Glomerular visceral epithelial cell (primary cell): ENCODE results near the gene LMX1A.

Source experiments
- DNase-seq: peaks from one replicate; pipeline ENCODE4 v3.0.0-alpha.2; 2016; ENCODE audit errors: extremely low spot score

Gene LMX1A

DNA sequence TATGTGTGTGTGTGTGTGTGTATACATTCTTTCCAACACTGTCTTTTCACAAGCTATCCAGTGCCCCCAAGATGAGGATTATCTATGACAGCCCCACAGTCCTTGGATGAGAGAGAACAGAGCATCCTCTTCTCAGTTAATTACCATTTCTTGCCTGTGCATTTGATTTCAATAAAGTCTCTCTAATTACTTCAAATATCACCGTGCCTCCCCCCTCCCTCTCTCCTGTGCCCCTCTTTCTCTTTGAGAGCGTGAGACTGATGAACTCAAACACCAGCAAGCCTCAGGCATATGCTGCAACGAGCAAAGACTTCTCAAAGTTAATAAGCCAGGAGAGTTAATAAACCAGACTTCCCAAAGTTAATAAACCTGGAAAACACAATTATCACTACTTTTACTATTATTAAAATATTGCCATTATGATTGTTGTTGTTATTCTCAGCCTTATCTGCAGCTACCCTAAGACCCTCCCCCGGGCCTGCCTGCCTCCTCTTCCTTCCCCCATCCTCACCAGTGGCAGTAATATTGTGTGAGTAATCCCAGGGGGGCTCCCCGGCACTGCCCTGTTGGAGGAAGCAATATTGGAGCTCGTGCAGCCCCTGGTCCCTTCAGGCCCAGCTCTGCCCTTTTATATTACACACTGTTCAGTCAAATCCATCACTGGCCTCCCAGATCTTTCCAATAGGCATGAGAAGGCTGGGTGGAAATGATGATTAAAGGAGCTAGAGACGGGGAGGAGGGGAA is 30.9 kb downstream of the LMX1A start:
- no peak for DNase-seq

DNA sequence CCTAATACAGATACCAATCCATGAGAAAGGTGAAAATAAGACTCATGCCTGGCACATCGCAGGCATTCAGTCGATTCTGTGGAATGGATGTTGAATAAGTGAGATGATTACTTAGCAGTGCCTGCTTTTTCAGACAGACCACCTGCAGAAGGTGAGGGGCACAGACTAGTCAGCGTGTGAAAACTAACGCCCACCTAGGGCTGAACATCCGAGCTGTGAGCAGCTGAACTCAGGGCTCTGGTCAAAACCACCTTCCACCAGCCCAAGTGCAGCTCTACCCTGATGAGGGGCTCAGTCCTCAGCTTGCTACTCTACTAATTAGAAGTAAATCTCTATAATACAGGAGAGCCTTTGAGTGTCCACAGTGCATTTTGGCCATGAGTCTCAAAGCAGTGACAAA is 32.5 kb downstream of the LMX1A start:
- no peak for DNase-seq

DNA sequence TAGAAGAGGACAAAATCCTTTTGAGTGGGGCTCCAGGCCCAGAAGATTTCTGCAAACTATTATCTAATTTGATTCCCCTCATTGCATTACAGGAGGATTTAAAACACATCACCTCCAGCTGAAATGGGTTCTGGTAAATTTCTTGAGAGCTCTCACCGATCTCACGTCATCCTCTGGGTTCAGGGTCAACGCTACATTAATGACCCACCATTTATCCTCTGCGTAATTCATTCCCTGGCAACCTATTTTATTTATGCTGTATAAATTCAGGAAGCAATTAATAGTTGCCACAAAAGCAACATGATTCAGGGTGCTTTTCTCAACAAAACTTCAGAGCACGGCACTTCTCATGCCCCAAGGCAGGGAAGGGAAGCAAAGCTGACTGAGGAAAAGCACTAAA is 38.9 kb downstream of the LMX1A start:
- no peak for DNase-seq

DNA sequence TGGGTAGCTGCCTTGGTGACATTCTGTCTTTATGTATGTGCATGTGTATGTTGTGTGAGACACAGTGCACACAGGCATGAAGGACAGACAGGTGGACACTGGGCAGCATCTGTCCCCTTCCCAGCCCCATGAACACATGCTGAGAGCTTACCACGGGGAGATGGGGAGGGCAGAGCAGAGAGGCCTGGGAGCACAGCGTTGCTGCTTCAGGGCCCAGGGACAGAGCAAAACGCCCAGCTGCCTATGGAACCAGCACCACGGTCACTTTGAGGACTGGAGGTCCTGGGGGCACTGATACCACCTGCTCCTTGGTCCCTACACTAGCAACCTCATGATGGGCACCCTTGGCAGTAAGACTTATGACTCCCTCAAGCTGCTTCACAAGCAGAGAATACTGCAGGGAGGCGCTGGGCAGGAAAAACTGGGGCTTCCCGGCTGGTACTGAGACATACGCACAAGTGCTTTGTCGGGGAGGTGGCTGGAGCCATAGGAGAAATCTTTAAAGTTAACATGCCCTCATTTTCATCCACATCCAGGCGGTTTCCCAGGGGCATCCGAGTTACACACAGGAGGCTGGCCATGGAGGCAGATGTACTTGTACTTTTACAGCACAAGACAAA is 40.3 kb downstream of the LMX1A start:
- DNase-seq = no peak

DNA sequence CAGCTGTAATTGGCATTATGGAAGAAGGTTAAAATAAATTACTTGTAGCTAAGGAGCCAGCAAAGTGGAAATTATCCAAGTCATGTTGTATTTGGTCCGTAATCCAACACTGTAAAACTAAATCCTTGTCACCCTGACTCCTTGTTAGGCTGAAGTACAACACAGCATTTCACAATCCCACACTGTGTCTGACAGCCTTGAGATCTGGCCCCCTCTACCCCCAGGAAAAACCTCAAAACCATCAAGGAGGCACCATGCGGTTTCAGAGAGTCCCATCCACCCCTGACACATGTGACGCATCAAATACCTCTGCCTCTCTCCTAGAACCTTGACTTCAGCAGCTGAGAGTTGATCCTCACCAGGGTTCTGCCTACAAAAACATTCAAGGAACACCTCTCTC is 41.0 kb downstream of the LMX1A start:
- no peak for DNase-seq

DNA sequence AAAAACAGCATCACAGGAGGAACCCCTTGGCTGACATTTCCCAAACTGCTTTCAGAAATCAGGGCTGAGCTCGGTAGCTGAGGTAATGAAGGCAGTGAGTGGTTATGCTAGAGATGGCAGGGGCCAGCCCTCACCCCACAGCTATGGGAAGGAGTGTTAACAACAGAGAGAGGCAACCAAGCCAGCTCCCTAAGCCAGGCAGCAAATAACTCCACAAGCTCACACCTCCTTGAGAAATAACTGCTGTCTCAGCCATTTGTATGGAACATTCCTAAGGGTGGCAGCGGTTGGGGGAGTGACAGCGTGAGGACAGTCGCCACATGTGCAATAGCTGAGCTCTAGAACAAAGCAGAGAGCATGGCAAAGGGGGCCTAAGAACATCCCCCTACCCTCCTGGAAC is 42.6 kb downstream of the LMX1A start:
- no peak for DNase-seq

DNA sequence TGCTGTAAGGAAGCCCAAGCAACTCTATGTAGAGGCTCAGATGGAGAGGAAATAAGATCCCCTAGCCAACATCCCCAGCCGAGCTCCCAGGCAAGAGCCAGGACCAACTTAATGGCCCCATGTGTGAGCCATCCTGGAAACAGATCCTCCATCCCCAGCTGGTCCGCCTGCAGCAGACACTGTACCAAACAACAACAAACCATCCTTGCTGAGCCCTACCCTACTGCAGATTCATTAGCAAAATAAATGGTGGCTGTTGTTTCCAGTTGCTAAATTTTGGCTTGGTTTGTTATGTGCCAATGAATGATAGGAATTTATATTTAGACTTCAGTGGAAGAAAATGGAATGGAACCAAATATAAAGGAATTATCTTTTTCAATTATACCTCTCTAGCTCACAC is 43.9 kb downstream of the LMX1A start:
- no peak for DNase-seq

DNA sequence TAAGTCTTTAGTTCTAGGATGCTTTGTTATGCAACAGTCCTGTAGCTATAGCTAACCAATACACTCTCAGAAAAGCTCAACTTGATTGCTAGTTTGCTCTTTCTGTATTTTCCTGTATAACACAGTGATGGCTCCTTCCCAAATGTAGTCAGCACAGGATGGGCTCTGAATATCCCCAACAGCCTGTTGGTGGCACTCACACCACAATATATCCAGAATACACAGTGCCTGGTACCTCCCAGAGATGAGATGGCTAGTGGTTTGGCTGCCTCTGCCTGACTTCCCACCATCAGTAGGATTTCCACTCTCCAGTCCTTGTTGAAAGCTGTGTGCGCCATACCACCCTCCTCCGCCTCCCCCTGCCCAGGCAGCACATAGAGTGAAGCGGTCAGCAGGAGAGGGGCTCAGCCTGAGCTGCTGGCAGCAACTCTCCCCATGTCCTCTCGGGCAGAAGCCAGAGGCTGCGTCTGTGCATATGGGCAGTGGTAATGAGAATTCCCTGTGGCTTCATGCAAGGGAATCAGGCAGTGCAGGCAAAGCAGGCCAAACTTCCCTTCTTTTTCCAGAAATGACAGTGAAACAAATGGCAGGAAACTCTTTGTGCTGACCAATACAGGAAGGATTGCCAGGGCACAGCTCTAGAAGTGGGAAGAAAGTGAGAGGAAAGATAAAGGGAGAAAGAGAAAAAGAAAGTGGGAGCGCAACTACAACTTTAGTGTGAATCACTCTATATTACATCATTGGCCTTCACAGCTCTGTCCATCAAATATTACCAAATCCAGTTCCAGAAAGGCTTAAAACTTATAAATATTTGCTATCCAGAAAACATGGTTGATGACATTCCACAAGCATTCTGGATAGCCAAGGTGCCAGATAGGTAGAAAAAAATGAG is 49.7 kb downstream of the LMX1A start:
- DNase-seq = no peak

DNA sequence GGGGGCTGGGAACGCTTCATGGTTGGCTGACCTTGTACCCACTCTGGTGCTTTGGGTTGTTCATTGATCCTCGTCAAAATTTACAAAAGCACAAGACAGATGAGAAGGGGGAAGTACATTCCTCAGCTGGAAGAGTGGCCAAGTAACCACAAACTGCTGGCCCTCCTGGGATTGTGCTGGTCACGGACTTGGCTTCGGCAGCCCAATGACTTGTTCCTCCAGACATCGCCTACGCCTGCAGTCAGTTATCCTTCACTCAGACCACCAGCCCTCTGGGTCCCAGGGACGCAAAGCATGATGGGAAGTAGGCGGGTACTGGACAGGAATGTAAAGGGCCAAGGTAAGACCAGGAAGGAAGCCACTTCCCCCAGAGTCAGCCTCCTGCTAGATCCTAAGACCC is 53.1 kb downstream of the LMX1A start:
- no peak for DNase-seq

DNA sequence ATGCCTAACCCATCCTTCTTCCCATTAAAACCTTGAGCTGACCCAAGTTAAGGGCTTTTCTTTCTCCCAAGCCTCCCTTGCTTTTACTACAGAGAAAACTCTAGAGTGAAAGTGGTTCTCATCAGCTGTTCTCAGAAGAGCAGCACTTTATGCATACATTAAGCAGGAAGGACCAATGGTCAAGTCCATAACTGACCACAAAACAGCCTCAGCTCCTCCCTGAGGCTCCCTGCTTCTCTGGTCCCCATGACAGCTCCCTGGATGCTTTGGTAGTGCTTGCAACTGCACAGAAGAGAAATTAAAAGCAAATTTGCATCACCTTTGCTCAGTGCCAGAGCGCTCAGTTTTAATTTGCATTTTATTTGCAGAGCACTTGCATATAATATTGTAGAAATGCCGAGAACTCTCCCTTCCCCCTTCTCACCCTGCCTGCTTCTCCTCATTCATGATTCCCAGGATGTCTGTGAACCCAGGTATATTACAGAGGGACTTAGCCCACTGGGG is 56.1 kb downstream of the LMX1A start:
- DNase-seq = no peak

DNA sequence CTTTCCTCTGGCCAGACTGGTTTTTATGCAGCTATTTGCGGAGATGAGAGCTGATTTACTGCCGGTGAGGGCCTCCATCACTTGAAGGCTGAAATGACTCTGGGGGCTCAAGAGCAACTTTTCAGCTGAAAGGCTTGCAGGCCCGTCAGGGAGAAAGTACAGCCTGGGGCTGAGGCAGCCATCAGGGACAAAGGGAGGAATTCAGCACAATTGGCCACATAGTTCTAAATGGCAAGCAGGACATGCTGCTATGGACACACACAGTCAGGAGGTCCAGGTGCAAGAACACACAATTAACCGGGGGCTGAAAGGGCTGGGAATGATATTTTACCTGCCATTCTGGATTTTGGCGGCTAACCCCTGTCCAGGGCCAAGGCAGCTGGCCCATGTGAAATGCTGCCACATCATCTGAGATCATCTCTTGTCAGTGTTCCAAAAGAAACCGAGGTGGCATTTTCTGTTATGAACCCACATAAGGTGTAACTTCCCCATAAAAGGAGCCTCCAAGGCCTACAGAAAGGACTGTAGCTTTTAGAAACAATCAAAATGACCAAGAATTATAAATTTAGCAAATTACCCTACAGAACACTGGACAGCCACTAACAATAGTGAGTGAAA is 58.2 kb downstream of the LMX1A start:
- DNase-seq = no peak

DNA sequence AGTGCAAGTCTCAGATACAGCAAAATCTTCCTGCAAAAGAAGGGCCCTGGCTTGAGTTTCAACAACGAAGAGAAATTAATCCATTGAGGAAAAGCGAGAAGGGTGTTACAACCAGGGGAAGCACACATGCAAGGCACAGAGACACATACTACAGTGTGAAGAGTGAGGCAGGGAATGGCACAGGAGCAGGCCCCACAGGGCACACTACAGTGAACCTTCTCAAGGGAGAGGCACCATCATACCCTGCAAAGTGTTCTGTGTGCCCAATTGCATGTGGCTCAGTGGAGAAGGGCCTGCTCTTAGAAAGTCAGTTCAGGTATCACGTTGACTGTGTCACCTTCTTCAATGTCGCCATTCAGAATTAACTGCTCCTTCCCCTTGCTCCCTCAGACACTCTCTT is 60.3 kb downstream of the LMX1A start:
- DNase-seq = no peak

DNA sequence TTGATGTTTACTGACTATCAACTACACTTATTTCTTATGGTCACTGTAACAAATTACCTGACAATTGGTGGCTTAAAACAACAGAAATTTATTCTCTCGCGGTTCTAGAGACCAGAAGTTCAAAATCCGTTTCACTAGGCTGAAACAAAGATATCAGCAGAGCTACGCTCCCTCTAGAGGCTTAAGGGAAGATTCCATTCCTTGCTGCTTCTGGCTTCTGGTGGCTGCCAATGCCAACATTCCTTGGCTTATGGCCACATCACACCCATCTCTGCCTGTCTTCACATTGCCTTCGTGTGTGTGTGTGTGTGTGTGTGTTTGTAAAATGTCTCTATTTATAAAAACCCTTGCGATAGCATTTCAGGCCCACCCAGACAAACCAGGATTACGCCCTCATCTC is 66.4 kb downstream of the LMX1A start:
- no peak for DNase-seq

DNA sequence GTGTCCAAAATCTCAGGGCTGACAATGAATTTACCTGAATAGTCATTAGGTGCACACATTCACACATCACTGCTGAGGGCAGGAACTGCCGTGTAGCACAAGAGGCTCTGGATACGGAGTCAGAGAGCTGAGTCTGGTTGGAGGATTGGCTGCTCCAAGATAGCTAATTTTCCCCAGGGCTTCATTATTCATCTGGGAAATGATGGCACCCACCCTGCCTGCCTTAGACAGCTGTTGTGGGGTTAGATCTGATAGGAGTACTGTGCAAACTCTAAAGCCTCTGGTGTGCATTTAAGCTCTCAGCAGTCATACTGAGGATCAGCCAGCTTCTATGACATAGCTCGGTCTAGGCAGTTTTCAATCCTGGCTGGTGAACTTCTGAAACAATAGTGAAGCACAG is 67.0 kb downstream of the LMX1A start:
- DNase-seq = no peak

DNA sequence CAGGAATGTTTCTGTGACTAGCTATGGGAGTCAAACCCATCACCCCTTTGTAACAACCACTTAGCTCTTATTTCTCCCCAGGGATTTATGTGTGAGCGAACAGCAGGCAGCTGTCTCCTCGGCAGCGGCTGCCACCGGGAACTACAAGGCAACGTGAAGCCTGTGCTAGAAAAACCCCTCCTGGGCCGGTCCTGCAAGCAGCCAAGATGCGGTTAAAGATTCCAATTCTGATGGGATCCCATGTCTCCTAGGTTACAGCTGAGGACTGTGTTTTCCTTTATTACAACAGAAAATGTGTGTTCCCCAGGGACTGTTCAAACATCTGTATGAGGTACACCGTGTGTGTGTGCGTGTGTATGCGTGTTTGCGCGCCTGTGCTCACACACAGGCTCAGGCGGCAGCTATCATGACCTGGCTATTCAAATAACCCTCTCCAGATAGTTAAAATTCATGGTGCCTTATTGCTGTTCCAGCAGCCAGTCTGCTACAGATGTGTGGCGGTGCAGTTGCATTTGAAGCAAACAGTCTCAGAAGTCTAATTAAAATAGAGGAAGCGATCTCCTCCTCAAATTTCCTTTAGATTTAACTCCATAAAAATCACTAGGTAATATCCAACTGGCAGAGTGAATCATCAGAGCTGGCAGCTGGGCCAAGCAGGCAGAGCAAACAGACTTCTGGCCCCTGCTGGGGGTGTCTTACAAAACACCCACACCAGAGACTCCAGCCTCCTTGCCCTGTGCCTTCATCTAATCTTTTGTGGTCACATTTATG is 68.0 kb downstream of the LMX1A start:
- DNase-seq = no peak

DNA sequence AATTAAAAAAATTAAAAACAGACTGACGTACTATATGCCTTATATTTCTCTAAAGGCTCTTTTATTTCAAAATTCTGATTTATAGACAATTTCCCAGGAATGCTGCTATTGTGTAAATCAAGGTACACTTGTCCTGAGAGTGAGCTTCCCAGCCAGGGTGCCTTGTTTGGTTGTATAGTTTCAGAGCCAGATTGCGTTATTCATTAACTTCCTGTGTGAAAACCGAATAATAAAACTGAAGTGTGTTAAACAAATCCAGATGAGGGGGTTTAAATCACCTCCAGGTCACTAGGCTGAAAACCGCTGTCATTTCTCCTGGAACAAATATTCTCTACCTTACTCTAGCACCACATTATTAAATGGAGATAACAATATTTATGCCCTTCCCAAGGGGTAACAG is 68.7 kb downstream of the LMX1A start:
- no peak for DNase-seq

DNA sequence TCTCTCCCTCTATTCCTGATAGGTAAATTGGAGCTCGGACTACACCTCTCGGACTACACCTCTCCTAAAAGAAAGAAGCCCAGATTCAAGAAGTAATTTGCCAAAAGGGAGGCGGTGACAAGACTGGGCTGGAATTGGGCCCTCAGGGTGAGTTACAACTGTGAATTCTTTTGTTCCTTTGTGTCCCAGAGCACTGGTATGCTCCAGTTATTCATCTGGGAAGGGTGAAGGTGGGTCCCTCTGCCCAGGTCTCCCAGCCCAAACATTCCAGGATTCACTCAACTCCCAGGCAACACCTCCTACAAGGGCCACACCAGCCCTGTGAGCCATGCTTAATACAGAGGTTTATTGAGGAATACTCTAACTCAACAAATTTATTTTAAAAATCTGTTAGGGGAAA is 69.2 kb downstream of the LMX1A start:
- no peak for DNase-seq

DNA sequence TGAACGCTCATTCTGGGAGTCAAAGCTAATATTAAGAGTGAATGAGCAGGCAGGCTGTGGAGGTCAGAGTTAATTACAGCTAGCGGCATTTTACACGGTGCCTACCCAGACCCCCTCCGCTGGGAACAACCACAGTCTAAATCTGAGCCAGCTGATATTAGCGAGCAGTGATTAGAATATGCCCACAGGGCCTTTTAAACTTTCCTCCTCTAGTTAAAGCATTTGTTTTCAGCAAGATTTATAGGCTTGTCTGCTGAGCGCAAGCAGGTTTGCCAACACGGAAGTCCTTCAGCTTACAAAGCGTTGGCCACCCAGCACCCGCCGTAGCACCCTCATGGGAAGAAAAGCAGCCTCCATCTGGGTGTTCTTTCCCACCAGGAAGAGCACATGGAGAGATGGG is 72.1 kb downstream of the LMX1A start:
- no peak for DNase-seq

DNA sequence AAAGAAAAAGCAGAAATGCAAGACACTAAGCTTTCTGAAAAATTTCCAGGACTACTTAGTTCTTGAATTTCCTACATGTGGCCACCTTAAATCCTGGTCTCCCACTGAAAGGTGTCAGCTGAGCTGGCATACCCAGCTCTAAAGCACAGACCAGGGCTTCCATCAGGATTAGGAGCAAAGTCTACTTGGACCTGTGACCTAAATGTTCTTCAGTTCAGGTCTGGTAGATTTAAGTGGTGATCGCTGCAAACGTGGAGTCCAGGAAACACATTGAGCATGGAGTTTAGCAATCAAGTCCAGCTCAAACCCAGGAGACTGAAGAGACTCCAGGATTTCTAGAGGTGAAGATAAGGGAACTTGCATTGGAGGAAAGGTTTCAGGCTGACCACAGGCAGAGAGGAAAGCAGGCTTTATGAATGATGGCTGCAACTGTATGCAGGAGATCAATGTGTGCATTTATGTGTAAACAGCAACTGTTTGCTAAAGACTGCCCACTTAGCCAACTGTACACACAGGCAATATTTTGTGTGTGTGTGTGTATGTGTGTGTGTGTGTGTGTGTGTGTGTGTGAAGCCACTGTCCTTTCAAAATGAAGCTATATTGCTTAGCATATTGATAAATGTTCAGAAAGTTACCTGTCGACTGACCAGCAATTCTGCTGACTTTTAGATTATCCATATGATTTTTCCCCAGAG is 75.2 kb downstream of the LMX1A start:
- no peak for DNase-seq

DNA sequence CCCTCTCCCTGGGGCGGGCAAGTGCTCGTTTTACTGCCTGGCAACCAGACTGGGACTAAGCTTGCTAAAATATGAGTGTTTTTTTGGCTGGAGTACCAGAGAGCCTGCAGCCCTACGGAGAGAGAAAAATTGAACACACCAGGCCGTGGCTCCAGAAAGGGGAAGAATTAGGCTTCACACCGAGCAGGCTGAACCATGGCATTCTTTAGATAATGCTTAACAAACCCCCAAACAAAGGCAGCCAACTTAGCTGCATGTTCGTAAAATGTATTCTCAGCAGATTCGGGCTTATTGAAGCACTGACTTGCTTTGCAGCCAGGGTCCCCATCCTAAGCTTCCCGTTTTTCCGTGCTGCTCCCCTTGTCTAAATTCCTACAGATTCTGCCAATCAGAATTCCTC is 76.6 kb downstream of the LMX1A start:
- DNase-seq = no peak

DNA sequence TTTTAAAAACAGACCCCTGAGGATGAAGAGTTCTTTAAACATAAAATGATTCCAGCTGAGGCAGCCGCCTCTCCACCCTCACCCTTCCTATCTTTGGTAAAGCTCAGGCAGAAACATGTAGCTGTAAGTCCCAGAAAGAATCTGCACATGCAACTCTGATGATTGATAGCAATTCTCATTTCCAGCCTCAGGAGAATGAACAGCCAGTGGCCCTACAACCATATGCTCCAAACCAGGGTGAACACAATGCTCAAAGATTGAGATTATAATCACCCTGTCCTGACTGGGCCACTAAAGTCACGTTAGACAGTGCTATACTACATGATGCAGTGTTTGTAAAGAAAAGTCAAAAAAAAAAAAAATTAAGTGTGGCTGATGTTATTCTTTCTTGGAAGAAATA is 80.2 kb downstream of the LMX1A start:
- no peak for DNase-seq
